GM19238 (cell line): Measurements from ENCODE around the gene TSHZ1.

Source experiments
- DNase-seq: peaks from one replicate; pipeline ENCODE4 v3.0.0; 2011; ENCODE audit warnings: low spot score; ENCODE audit not compliant: insufficient read length

TSHZ1 gene

DNA sequence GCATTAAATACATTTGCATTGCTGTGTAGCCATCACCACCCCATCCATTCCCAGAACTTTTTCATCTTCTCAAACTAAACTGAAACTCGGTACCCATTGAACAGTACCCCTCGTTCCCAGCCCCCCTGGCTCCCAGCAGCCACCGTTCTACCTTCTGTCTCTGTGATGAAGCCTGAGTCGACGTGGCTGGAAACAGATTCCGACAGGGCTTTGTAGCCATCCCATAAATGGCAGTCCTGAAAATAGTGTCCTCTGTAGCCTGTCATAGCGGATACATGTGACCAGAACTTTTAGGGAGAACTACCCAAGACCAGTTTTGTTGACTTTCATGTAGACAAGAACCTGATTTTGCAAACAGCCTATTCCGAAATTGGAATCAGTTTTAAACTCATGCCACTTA lies 59.1 kb downstream of the TSHZ1 start:
- no peak for DNase-seq

GRCh38 chr18:75271952-75272351 lies 61.4 kb downstream of the TSHZ1 start:
- DNase-seq: no peak

- DNase-seq: no peak
Measured at GRCh38 chr18:75273817-75274216, 63.2 kb downstream of the TSHZ1 start.

DNA sequence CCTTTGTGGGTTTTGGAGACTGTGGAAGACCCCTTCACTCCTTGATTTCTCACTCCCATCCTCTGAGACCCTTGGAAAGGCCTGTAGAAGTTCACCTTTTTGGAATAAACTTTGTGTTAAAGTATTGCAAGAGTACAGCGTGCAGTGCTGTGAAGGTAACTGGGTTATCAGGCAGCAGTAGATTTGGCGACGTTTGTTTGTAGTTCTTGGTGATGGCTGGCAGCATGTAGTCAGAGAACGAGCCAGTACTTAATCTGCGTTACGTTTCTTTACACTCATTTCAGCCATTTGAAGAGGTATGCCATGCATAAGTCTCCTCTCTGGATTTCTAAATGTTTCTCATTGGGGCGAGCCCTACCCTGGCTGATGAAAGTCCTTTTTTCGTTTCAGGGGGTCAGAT lies 64.6 kb downstream of the TSHZ1 start:
- DNase-seq: no peak

DNA sequence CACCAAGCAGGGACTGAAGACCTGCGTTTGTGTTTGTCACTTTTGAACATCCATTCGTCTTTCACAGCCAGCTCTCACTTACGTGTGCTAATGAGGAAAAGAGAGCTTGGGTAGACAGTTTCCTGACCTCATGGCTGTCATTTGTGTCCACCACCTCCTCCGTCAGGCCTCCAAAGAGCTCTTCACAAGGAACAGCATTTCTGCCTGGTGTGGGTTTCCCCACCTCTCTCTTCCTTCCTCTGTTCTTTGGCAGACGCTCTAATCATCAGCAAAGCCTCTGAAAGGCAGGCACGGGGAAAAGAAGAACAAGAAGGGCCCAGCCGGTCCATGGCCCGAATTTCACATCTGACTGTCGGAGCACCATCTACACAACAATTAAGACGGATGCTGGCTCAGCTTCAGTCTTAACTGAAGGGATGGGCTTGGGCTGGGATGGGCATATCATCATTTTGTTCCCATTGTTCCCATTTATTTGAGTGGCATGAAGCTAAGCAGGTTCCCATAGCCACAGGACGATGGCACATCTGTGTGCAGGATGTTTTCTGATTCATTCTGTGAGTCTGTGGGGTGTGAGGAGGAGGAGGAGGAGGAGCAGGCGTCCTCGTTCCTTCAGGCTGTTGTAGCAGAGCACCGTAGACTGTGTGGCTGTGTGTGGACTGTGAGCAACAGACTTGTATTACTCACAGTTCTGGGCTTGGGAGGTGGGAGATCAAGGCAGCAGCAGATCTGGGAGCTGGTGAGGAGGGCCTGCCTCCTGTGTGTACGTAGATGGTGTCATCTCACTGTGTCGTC lies 66.4 kb downstream of the TSHZ1 start:
- no peak for DNase-seq

GRCh38 chr18:75277610-75277928 lies 67.0 kb downstream of the TSHZ1 start:
- DNase-seq: no peak

DNA sequence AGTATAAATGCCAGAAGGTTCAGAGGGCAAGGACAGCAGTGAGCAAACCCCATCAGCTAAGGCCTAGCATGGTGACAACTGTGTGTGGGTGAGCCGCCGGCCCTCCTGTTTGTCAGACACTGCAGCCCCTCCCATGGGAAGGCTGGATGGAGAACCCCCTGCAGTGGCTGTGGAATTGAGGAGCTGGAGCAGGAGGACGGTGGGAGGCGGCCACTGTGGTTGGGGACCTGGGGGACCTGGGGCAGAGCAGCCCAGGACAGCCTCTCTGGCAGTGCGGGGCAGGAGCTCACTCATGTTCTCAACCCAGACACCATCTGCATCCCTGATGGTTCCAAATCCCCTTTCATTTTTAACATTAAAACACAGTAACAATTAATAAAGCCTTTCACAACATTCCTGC lies 68.8 kb downstream of the TSHZ1 start:
- no peak for DNase-seq

- DNase-seq: no peak
Measured at GRCh38 chr18:75280427-75281280, 70.1 kb downstream of the TSHZ1 start.

- DNase-seq: no peak
Measured at GRCh38 chr18:75282746-75283145, 72.1 kb downstream of the TSHZ1 start.

DNA sequence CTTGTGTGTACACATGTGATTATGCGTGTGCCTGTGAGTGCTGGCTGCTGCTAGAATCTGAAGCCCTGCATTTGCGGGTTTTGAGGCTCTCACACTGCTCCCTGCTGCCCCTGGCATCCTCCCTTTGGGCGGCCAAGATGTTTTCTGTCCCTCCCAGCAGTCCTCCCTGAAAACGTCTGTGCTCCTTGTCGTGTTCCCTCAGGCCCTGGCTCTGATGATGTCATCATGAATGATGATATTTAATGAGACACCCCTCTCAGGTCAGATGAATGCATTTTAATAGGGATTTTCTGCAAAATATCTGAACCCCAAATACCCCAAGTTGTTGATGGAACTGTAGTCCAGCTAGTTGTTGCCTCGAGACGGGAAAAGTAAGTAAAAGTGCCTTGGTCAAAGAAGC lies 73.1 kb downstream of the TSHZ1 start:
- no peak for DNase-seq

- no peak for DNase-seq
Measured at GRCh38 chr18:75284566-75284965, 74.0 kb downstream of the TSHZ1 start.

DNA sequence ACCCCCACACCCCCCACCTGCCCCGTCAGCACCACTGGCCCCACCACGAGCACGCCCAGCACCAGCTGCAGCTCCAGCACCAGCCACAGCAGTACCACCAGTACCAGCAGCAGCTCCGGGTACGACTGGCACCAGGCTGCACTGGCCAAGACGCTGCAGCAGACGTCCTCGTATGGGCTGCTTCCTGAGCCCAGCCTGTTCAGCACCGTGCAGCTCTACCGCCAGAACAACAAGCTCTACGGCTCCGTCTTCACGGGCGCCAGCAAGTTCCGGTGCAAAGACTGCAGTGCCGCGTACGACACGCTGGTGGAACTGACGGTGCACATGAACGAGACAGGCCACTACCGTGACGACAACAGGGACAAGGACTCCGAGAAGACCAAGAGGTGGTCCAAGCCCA lies 75.3 kb downstream of the TSHZ1 start:
- DNase-seq: no peak

GRCh38 chr18:75287006-75287405 lies 76.4 kb downstream of the TSHZ1 start:
- DNase-seq: no peak

- DNase-seq: no peak
Measured at GRCh38 chr18:75287700-75288099, 77.1 kb downstream of the TSHZ1 start.

DNA sequence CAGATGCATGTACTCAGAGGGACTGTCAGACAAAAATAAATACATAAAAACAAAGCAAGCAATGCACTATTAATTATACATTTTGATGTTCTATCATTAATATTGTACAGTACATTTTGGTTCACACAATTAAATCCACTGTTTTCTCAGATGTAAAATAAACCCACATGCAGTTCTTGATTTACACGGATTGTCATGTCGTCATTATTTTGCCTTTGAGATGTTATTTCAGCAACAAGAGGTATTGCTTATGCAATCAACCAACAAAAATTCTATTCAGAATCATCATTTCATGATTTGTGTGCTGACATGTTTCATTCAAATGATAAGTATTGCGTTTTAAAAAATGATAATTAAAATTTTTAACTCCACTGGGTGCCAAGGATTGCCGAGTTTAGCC lies 79.2 kb downstream of the TSHZ1 start:
- DNase-seq: no peak

DNA sequence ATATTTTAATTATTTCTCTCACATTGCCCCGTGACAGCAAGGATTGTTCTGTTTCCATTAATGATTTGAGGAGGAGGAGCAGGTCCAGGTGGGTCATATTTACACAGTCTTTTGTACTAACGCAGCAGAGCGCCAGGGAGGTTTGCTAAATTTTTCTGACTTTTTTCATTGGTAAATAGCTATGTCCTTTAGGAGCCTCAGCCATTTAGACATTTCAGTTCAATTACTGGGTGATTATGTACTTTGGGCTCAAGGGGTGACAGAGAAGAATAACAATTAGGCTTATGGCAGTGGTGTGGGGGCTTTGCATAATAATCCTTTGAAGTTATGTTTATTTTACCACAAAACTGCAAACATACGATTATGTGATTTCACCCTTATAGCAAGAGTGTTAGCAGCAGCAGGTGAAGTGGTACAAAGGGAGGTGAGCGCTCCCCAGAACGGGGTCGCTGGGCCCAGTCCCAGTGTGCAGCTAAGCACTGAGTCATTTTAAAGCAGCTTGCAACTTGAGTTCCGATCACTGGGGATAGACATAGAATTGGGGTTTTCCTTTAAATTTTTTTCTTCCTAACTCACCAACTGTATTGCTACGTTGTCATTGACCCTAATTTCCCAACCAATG lies 80.3 kb downstream of the TSHZ1 start:
- DNase-seq: no peak

- DNase-seq: no peak
Measured at GRCh38 chr18:75291460-75291859, 80.9 kb downstream of the TSHZ1 start.

- DNase-seq: no peak
Measured at GRCh38 chr18:75293591-75293990, 83.0 kb downstream of the TSHZ1 start.

DNA sequence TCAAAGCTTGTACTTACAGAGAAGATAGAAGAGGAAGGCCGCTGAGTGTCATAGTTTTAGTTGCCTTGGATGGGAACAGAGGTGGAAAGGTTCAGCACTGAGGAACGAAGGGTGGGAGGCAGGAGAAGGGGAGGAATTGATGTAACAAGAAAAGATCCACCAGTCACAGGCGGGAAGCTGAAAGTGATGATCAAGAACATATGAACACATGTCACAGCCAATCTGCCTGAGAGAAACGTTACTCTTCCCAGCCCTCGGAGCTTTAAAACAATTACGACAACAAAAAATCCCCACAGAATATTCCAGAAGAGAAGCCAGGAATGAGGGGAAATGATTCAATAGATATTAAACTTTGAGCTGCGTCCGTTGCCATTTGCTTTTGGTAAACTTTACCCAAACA lies 87.1 kb downstream of the TSHZ1 start:
- no peak for DNase-seq

- no peak for DNase-seq
Measured at GRCh38 chr18:75304678-75305557, 94.3 kb downstream of the TSHZ1 start.

- DNase-seq: no peak
Measured at GRCh38 chr18:75305984-75306383, 95.4 kb downstream of the TSHZ1 start.
